ENCODE data around the gene LTC4S.

GRCh38 chr5:179802207-179802883 is 8.6 kb downstream of the LTC4S start:
- TF ChIP-seq CTCF (IDR thresholded peaks at IDR 0.05; ENCODE audit: low read depth, low read length, missing input control) (no peak), MAX (IDR thresholded peaks at IDR 0.05) (no peak), HNF4G (IDR thresholded peaks at IDR 0.05) (no peak), TAF1 (conservative IDR thresholded peaks at IDR 0.05) (no peak), ATF3 (IDR thresholded peaks at IDR 0.05) (no peak)
